Erythroblast (primary cell): ENCODE measurements around the gene RNU6-9.

ENCODE experiments used
- GATA1 ChIP-seq: IDR thresholded peaks from 2 replicates; pipeline ENCODE4 v1.6.1; 2011; ENCODE audit warnings: low read depth, mild to moderate bottlenecking, control low read depth, low read length, moderate library complexity
- POLR2A ChIP-seq: IDR thresholded peaks from 2 replicates; pipeline ENCODE4 v1.6.1; 2011; ENCODE audit warnings: mild to moderate bottlenecking, low read length

GRCh38 chr19:918152-918437 is 24.8 kb downstream of the RNU6-9 start:
- TF ChIP-seq POLR2A = no peak
- no peak for TF ChIP-seq GATA1
